Measurements from ENCODE around the gene KIAA1328. TPM values are rescaled to one million over a fixed set of nuclear protein-coding genes. Genes with fewer than 3 reads are reported as not detected.
"Not testable (repeated sequence)": the region's sequence is repeated elsewhere in the genome, so short reads cannot be mapped to it uniquely, and the experiment has no call there.

The KIAA1328 gene
- total RNA-seq, 1 donor = 8.7 TPM

DNA sequence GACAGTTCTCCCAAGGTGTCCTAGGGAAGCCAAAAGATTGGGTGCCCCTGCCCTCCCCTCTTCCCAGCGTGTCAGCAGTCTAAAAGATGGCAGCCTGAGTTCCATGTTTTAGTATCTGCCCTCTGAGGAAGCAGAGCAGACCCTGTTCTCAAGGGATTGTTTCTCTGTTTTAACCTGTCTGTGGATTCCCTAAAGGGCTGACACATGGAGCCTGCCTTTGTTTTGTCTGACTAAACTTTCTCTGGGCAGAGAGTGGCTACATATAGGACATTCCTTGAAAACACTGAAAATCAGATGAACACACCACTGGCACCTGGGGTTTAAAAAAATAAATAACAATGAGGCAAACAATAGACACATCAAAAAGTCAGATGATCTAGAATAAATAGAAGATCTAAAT, 337.6 kb downstream of the KIAA1328 start:
- Histone ChIP-seq H3K4me2 (ENCODE audit: insufficient read depth, low read length) (no peak overlapping the region), H3K36me3 (ENCODE audit: insufficient read depth, low read length) (no peaks in the 10 kb centered on the region), H3K27me3 (ENCODE audit: insufficient read depth, low read length) (no peaks in the 10 kb centered on the region), H3K4me1 (ENCODE audit: insufficient read depth, low read length) (no peaks in the 10 kb centered on the region), H3K4me3 (ENCODE audit: insufficient read depth, low read length) (no peak overlapping the region), H2AFZ (ENCODE audit: low read length) (no peak overlapping the region), H3K79me2 (ENCODE audit: insufficient read depth, low read length) (no peaks in the 10 kb centered on the region), H4K20me1 (ENCODE audit: insufficient read depth, low read length) (no peaks in the 10 kb centered on the region), H3K9me3 (ENCODE audit: low read depth, low read length) (no peaks in the 10 kb centered on the region), H3K27ac (ENCODE audit: low read depth, low read length) (no peak overlapping the region)
- TF ChIP-seq, protein P1, sequence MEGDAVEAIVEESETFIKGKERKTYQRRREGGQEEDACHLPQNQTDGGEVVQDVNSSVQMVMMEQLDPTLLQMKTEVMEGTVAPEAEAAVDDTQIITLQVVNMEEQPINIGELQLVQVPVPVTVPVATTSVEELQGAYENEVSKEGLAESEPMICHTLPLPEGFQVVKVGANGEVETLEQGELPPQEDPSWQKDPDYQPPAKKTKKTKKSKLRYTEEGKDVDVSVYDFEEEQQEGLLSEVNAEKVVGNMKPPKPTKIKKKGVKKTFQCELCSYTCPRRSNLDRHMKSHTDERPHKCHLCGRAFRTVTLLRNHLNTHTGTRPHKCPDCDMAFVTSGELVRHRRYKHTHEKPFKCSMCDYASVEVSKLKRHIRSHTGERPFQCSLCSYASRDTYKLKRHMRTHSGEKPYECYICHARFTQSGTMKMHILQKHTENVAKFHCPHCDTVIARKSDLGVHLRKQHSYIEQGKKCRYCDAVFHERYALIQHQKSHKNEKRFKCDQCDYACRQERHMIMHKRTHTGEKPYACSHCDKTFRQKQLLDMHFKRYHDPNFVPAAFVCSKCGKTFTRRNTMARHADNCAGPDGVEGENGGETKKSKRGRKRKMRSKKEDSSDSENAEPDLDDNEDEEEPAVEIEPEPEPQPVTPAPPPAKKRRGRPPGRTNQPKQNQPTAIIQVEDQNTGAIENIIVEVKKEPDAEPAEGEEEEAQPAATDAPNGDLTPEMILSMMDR (IDR thresholded peaks at IDR 0.05; ENCODE audit: extremely low read depth, low read depth, low read length) = no peak
- no peak for DNase-seq (ENCODE audit: insufficient read length, low spot score, missing footprints)

DNA sequence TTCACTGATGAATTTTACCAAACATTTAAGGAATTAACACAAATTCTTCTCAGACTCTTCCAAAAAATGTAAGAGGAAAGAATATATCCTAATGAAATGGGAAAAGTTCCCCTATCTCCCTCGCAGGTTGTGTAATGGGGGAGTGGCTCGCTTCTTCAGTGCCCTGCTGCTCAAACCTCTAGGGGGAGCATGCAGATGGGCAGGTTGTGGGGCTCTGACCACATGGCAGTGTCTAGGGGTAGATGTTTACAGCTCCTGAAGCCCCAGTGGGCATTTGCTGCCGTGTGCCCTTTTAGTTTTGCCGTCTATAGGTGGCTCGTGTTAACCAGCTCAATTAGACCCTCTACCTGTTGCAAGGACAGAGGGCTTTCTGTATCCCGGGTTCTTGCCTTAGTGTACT, 338.0 kb downstream of the KIAA1328 start:
- not testable (repeated sequence) for H3K36me3 ChIP-seq (ENCODE audit: insufficient read depth, low read length); H3K27me3 ChIP-seq (ENCODE audit: insufficient read depth, low read length)

DNA sequence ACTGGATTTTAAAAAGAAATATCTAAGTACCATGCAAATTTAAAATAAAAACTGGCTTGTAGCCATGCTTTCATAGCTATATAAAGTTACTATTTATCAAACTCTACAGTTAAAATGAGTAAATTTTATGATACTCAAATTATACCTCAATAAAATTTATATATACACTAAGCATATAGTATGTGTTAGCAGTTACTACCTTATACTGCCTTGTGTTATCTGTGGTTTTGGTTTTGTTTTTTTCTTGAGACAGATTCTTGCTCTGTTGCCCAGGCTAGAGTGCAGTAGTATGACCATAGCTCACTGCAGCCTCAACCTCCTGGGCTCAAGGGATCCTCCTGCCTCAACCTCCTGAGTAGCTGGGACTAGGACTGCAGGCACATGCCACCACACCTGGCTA, 342.1 kb downstream of the KIAA1328 start:
- H3K9me3 ChIP-seq (ENCODE audit: low read depth, low read length) = no peaks in the 10 kb centered on the region

More for the DNA sequence above, 338.0 kb downstream of the KIAA1328 start:
- H4K20me1 ChIP-seq (ENCODE audit: insufficient read depth, low read length); DNase-seq (ENCODE audit: insufficient read length, low spot score, missing footprints); H3K9me3 ChIP-seq (ENCODE audit: low read depth, low read length); H3K4me2 ChIP-seq (ENCODE audit: insufficient read depth, low read length); H3K79me2 ChIP-seq (ENCODE audit: insufficient read depth, low read length); H3K27ac ChIP-seq (ENCODE audit: low read depth, low read length); H2AFZ ChIP-seq (ENCODE audit: low read length); H3K4me3 ChIP-seq (ENCODE audit: insufficient read depth, low read length); H3K4me1 ChIP-seq (ENCODE audit: insufficient read depth, low read length): not testable (repeated sequence)

DNA sequence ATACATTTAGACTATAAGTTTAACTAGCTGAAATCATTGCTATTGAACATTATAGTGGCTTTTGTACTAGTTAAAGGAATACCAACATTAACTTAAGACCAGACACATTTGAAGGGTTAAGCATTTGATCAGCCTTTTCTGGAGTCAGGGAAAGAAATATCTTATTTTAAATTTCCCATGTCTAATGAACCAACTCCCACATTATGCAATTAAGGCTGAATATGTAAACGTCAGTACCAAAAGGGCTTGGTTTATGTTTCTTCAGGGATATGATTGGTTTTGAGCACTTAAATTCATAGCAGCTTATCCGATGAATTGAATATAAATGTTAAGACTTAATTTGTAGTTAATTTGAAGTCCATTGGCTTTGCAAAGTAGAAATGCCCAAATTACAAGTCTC, 344.5 kb downstream of the KIAA1328 start:
- no peak for DNase-seq (ENCODE audit: insufficient read length, low spot score, missing footprints)
- no peaks in the 10 kb centered on the region for H3K36me3 ChIP-seq (ENCODE audit: insufficient read depth, low read length)
- TF ChIP-seq, protein P1 (IDR thresholded peaks at IDR 0.05; ENCODE audit: extremely low read depth, low read depth, low read length) = no peak
- no peak overlapping the region for H3K4me3 ChIP-seq (ENCODE audit: insufficient read depth, low read length)
- no peaks in the 10 kb centered on the region for H3K9me3 ChIP-seq (ENCODE audit: low read depth, low read length)
- no peaks in the 10 kb centered on the region for H3K79me2 ChIP-seq (ENCODE audit: insufficient read depth, low read length)
- no peaks in the 10 kb centered on the region for H3K27me3 ChIP-seq (ENCODE audit: insufficient read depth, low read length)
- no peak overlapping the region for H3K4me2 ChIP-seq (ENCODE audit: insufficient read depth, low read length)
- H2AFZ ChIP-seq (ENCODE audit: low read length) = no peak overlapping the region
- no peak overlapping the region for H3K27ac ChIP-seq (ENCODE audit: low read depth, low read length)
- no peaks in the 10 kb centered on the region for H4K20me1 ChIP-seq (ENCODE audit: insufficient read depth, low read length)
- H3K4me1 ChIP-seq (ENCODE audit: insufficient read depth, low read length) = no peaks in the 10 kb centered on the region

More for the DNA sequence above, 342.1 kb downstream of the KIAA1328 start:
- Histone ChIP-seq H3K4me2 (ENCODE audit: insufficient read depth, low read length) (no peak overlapping the region), H3K36me3 (ENCODE audit: insufficient read depth, low read length) (no peaks in the 10 kb centered on the region), H3K4me3 (ENCODE audit: insufficient read depth, low read length) (no peak overlapping the region), H3K27me3 (ENCODE audit: insufficient read depth, low read length) (no peaks in the 10 kb centered on the region), H4K20me1 (ENCODE audit: insufficient read depth, low read length) (no peaks in the 10 kb centered on the region), H2AFZ (ENCODE audit: low read length) (no peak overlapping the region), H3K79me2 (ENCODE audit: insufficient read depth, low read length) (no peaks in the 10 kb centered on the region), H3K27ac (ENCODE audit: low read depth, low read length) (no peak overlapping the region), H3K4me1 (ENCODE audit: insufficient read depth, low read length) (no peaks in the 10 kb centered on the region)
- no peak for DNase-seq (ENCODE audit: insufficient read length, low spot score, missing footprints)
- TF ChIP-seq, protein P1 (IDR thresholded peaks at IDR 0.05; ENCODE audit: extremely low read depth, low read depth, low read length) = no peak

All from osteoblast (primary cell).